Measurements from ENCODE around the gene SSBP3. TPM values are rescaled to one million over a fixed set of nuclear protein-coding genes. Genes with fewer than 3 reads are reported as not detected.
"Not testable (repeated sequence)": the region's sequence is repeated elsewhere in the genome, so short reads cannot be mapped to it uniquely, and the experiment has no call there.

Gene SSBP3
- total RNA-seq, 1 donor from 2014 or later, result 44.0 TPM

GRCh38 chr1:54425152-54425584 lies 19.0 kb upstream of the SSBP3 start:
- no peak for ATAC-seq
- no peaks in the 10 kb centered on the region for H3K9me3 ChIP-seq
- intact Hi-C loops (cut with DNase I), result no loop called here

GRCh38 chr1:54424398-54424797 lies 18.2 kb upstream of the SSBP3 start:
- ATAC-seq (no peak), DNase-seq (no peak)
- intact Hi-C loops (cut with DNase I), result no loop called here
- H3K27ac ChIP-seq, result no peak overlapping the region
- no peaks in the 10 kb centered on the region for H3K36me3 ChIP-seq
- H3K27me3 ChIP-seq (ENCODE audit: low read depth), result no peaks in the 10 kb centered on the region
- no peak overlapping the region for H3K4me3 ChIP-seq
- H3K9me3 ChIP-seq, result no peaks in the 10 kb centered on the region
- no peaks in the 10 kb centered on the region for H3K4me1 ChIP-seq
- TF ChIP-seq CTCF (IDR thresholded peaks at IDR 0.05), result no peak

More at GRCh38 chr1:54425152-54425584, 19.0 kb upstream of the SSBP3 start:
- no peak for DNase-seq
- Histone ChIP-seq H3K4me3 (no peak overlapping the region), H3K36me3 (no peaks in the 10 kb centered on the region), H3K27me3 (ENCODE audit: low read depth) (no peaks in the 10 kb centered on the region), H3K4me1 (no peaks in the 10 kb centered on the region), H3K27ac (no peak overlapping the region)
- TF ChIP-seq CTCF (IDR thresholded peaks at IDR 0.05), result no peak

- Histone ChIP-seq H3K36me3 (no peaks in the 10 kb centered on the region), H3K27ac (no peak overlapping the region), H3K27me3 (ENCODE audit: low read depth) (no peaks in the 10 kb centered on the region), H3K4me3 (no peak overlapping the region), H3K9me3 (no peaks in the 10 kb centered on the region), H3K4me1 (no peaks in the 10 kb centered on the region)
- ATAC-seq (no peak), DNase-seq (no peak)
- intact Hi-C loops (cut with DNase I), result no loop called here
- TF ChIP-seq CTCF (IDR thresholded peaks at IDR 0.05), result no peak
Measured at GRCh38 chr1:54421101-54421504, 14.9 kb upstream of the SSBP3 start.

GRCh38 chr1:54418598-54418997 lies 12.4 kb upstream of the SSBP3 start:
- ATAC-seq; intact Hi-C loops (cut with DNase I); H3K4me3 ChIP-seq; H3K9me3 ChIP-seq; H3K4me1 ChIP-seq; H3K36me3 ChIP-seq; DNase-seq; H3K27ac ChIP-seq; H3K27me3 ChIP-seq (ENCODE audit: low read depth): not testable (repeated sequence)

- no peaks in the 10 kb centered on the region for H3K9me3 ChIP-seq
- intact Hi-C loops (cut with DNase I), result no loop called here
- H3K4me1 ChIP-seq, result peaks cover 9% of the 10 kb centered on the region
- TF ChIP-seq CTCF (IDR thresholded peaks at IDR 0.05), result no peak
- DNase-seq (no peak), ATAC-seq (no peak)
- no peak overlapping the region for H3K4me3 ChIP-seq
- no peaks in the 10 kb centered on the region for H3K36me3 ChIP-seq
- H3K27me3 ChIP-seq (ENCODE audit: low read depth), result no peaks in the 10 kb centered on the region
- no peak overlapping the region for H3K27ac ChIP-seq
Measured at GRCh38 chr1:54417123-54417522, 10.9 kb upstream of the SSBP3 start.

- intact Hi-C loops (cut with DNase I), result no loop called here
- Histone ChIP-seq H3K36me3 (no peaks in the 10 kb centered on the region), H3K4me3 (no peak overlapping the region), H3K9me3 (no peaks in the 10 kb centered on the region), H3K4me1 (peaks cover 9% of the 10 kb centered on the region), H3K27ac (no peak overlapping the region), H3K27me3 (ENCODE audit: low read depth) (no peaks in the 10 kb centered on the region)
- TF ChIP-seq CTCF (IDR thresholded peaks at IDR 0.05), result no peak
- DNase-seq, result no peak
- peak in 1 of 2 donors; percentile 46 for ATAC-seq
Measured at GRCh38 chr1:54416435-54416834, 10.2 kb upstream of the SSBP3 start.

Data from lower lobe of right lung (tissue), 2 donors.